OCI-LY1 (cell line): Measurements from ENCODE around the gene TTC9.

Experiments used
- H2AFZ ChIP-seq: fragments of 200-600 bp; sonication (generic), shearing (Covaris generic); 2 replicates; pipeline ENCODE4 v1.6.0; 2014; ENCODE audit warnings: antibody characterized with exemption, mild to moderate bottlenecking, low read length
- H3F3A ChIP-seq: fragments of 200-600 bp; sonication (generic), shearing (Covaris generic); 2 replicates; pipeline ENCODE4 v1.6.0; 2014; ENCODE audit warnings: mild to moderate bottlenecking, antibody characterized with exemption, low read length, moderate library complexity; ENCODE audit not compliant: insufficient read depth
- H3K27ac ChIP-seq: fragments of 200-600 bp; sonication (generic); 2 replicates; pipeline ENCODE4 v1.5.1; 2014; ENCODE audit warnings: low read length, mixed run types, mild to moderate bottlenecking, low read depth; ENCODE audit not compliant: poor library complexity, severe bottlenecking
- H3K27me3 ChIP-seq: fragments of 200-600 bp; sonication (generic); 2 replicates; pipeline ENCODE4 v1.6.0; 2014; ENCODE audit warnings: antibody characterized with exemption, mild to moderate bottlenecking, low read length, moderate library complexity; ENCODE audit not compliant: insufficient read depth
- H3K36me3 ChIP-seq: fragments of 200-600 bp; sonication (generic); 2 replicates; pipeline ENCODE4 v1.6.1; 2014; ENCODE audit warnings: mild to moderate bottlenecking, antibody characterized with exemption, low read length, moderate library complexity, mixed read lengths; ENCODE audit not compliant: insufficient read depth
- H3K4me1 ChIP-seq: fragments of 200-600 bp; sonication (generic); 2 replicates; pipeline ENCODE4 v1.5.1; 2014; ENCODE audit warnings: mild to moderate bottlenecking, low read length, moderate library complexity; ENCODE audit not compliant: insufficient read depth, severe bottlenecking
- H3K4me2 ChIP-seq: fragments of 200-600 bp; sonication (generic), shearing (Covaris generic); 2 replicates; pipeline ENCODE4 v1.6.1; 2014; ENCODE audit warnings: low read length
- H3K4me3 ChIP-seq: fragments of 200-600 bp; sonication (generic); 2 replicates; pipeline ENCODE4 v1.5.1; 2014; ENCODE audit warnings: low read length, low read depth, mild to moderate bottlenecking, mixed read lengths; ENCODE audit not compliant: poor library complexity, severe bottlenecking
- H3K79me2 ChIP-seq: fragments of 200-600 bp; shearing (Covaris generic); 2 replicates; pipeline ENCODE4 v1.6.1; 2016; ENCODE audit warnings: mixed run types, low read length, mixed read lengths; ENCODE audit not compliant: insufficient read depth
- H3K9ac ChIP-seq: fragments of 200-600 bp; sonication (generic), shearing (Covaris generic); 2 replicates; pipeline ENCODE4 v1.6.1; 2014; ENCODE audit warnings: mild to moderate bottlenecking, low read length, mixed read lengths
- H3K9me2 ChIP-seq: fragments of 200-600 bp; sonication (generic), shearing (Covaris generic); 2 replicates; pipeline ENCODE4 v1.6.1; 2014; ENCODE audit warnings: low read depth, mild to moderate bottlenecking, low read length, mixed read lengths
- H3K9me3 ChIP-seq: fragments of 200-600 bp; shearing (Covaris generic); 2 replicates; pipeline ENCODE4 v1.6.1; 2014; ENCODE audit warnings: low read length, mixed read lengths
- H4K20me1 ChIP-seq: fragments of 200-600 bp; sonication (generic), shearing (Covaris generic); 2 replicates; pipeline ENCODE4 v1.6.0; 2016; ENCODE audit warnings: mild to moderate bottlenecking, low read length; ENCODE audit not compliant: insufficient read depth
- CTCF ChIP-seq: fragments of 200-600 bp; sonication (generic), shearing (Covaris generic); IDR thresholded peaks from 2 replicates; pipeline ENCODE4 v1.5.1; 2017; ENCODE audit warnings: mild to moderate bottlenecking, antibody characterized with exemption, low read length, moderate library complexity, mixed read lengths
- EZH2 ChIP-seq: fragments of 200-600 bp; sonication (generic), shearing (Covaris generic); IDR thresholded peaks from 2 replicates; pipeline ENCODE4 v1.8.0; 2017; ENCODE audit warnings: borderline replicate concordance, mixed run types, mild to moderate bottlenecking, antibody characterized with exemption, low read length, moderate library complexity, mixed read lengths

TTC9 gene

GRCh38 chr14:70654632-70655031 lies 12.9 kb downstream of the TTC9 start:
- peaks cover 12% of the 10 kb centered on the region; the same call in 1 of the 2 replicates for H3K79me2 ChIP-seq

DNA sequence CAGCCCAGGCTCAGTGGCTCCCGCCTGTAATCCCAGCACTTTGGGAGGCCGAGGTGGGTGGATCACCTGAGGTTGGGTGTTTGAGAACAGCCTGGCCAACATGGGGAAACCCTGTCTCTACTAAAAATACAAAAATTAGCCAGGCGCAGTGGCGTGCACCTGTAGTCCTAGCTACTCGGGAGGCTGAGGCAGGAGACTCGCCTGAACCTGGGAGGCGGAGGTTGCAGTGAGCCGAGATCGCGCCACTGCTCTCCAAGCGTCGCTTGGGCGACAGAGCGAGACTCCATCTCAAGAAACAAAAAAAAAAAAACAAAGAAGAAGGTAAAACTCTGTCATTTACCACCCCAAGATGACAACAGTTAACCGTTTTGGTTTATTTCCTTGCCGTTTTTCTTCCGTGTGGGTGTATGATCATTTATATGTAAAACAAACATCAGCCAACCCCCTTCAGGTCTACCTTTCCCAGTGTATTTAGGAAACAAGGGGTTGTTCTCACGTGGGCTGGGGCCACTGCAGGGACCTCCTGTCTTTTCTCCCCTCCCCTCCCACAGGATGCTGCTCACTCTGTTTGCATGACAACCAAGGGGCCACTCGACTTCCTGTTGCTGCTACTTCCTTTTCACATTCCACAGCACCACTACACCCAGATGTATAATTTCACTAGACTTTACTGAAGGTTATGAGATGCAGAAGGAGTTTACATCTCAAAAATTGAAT lies 13.6 kb downstream of the TTC9 start:
- peak overlapping the region; percentile 99 for H3K27ac ChIP-seq
- H3K36me3 ChIP-seq, result peaks cover 39% of the 10 kb centered on the region
- H3K4me1 ChIP-seq, result peaks cover 73% of the 10 kb centered on the region
- H3F3A ChIP-seq, result no peaks in the 10 kb centered on the region
- H3K79me2 ChIP-seq, result 0 out of 2 replicates have a peak, but pooled peaks cover 13% of the 10 kb centered on the region
- H3K9me2 ChIP-seq, result no peaks in the 10 kb centered on the region
- H4K20me1 ChIP-seq, result no peaks in the 10 kb centered on the region
- no peak for TF ChIP-seq EZH2
- no peak for TF ChIP-seq CTCF
- H3K4me3 ChIP-seq, result peak overlapping the region; percentile 47
- peak overlapping the region; percentile 66 for H3K4me2 ChIP-seq
- no peaks in the 10 kb centered on the region for H3K27me3 ChIP-seq
- no peak overlapping the region for H2AFZ ChIP-seq
- H3K9me3 ChIP-seq, result no peaks in the 10 kb centered on the region
- H3K9ac ChIP-seq, result peak overlapping the region; percentile 67

More at GRCh38 chr14:70654632-70655031, 12.9 kb downstream of the TTC9 start:
- Histone ChIP-seq H3K27ac (peak overlapping the region; percentile 99), H3K9ac (peak overlapping the region; percentile 47; the same call in 1 of the 2 replicates), H4K20me1 (no peaks in the 10 kb centered on the region), H2AFZ (no peak overlapping the region), H3K9me2 (no peaks in the 10 kb centered on the region), H3K36me3 (peaks cover 44% of the 10 kb centered on the region), H3K27me3 (no peaks in the 10 kb centered on the region), H3K4me1 (peaks cover 67% of the 10 kb centered on the region), H3K4me2 (peak overlapping the region; percentile 66), H3K4me3 (peak overlapping the region; percentile 47), H3F3A (no peaks in the 10 kb centered on the region), H3K9me3 (no peaks in the 10 kb centered on the region)
- TF ChIP-seq EZH2, result no peak

GRCh38 chr14:70658899-70659298 lies 17.2 kb downstream of the TTC9 start:
- no peaks in the 10 kb centered on the region for H3K9me3 ChIP-seq
- H3K4me2 ChIP-seq, result peak overlapping the region; percentile 62
- TF ChIP-seq CTCF, result no peak
- TF ChIP-seq EZH2, result no peak
- H3K4me1 ChIP-seq, result peaks cover 100% of the 10 kb centered on the region
- H3K36me3 ChIP-seq, result peaks cover 18% of the 10 kb centered on the region
- 0 out of 2 replicates have a peak, but pooled peaks cover 6% of the 10 kb centered on the region for H3K79me2 ChIP-seq
- H4K20me1 ChIP-seq, result no peaks in the 10 kb centered on the region
- H3K9me2 ChIP-seq, result no peaks in the 10 kb centered on the region
- no peaks in the 10 kb centered on the region for H3K27me3 ChIP-seq
- H3F3A ChIP-seq, result no peaks in the 10 kb centered on the region
- peak overlapping the region; percentile 99 for H3K27ac ChIP-seq
- H3K9ac ChIP-seq, result peak overlapping the region; percentile 52
- no peak overlapping the region for H3K4me3 ChIP-seq
- H2AFZ ChIP-seq, result no peak overlapping the region
